ENCODE results near the gene ZNF22.
"Not testable (repeated sequence)": the region's sequence is repeated elsewhere in the genome, so short reads cannot be mapped to it uniquely, and the experiment has no call there.

Gene ZNF22

DNA sequence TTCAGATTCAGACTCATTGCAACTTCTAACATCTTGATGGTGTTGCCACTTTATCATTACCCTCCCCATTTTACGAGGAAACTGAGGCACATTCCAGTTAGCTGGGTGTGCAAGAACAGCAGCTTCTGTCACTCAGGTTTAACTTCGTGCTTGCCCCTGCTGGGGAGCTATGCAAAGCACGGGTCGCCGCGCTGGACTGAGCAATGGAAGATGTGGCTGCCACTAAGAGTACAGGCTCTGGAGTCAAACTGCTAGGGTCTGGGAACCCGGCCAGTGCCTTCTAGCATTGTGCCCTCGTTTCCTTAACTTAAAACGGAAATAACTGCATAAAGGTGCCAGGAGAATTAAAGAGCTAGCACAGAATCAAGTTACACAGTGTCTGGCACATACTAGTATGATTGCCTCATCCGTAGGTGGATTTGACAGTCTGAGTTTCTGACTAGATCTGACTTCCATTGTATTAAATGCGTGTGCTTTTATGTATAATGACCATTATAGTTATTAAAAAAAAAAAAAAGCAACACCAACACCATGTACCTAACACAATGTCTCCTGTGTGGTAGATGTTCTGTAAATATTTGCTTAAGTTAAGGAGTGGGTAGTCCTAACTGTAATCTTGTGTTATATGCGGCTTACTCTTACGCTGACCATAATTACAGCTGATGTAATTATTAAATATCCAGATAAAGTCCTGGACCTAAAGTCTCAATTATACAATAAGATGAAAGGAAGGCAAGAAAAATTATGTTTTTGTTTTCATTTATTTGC lies 842 bp downstream of the ZNF22 start:
- no peak for DNase-seq (ENCODE audit: low read depth)
- H3K4me3 ChIP-seq (ENCODE audit: low read depth, low read length), result peak overlapping the region; percentile 59

DNA sequence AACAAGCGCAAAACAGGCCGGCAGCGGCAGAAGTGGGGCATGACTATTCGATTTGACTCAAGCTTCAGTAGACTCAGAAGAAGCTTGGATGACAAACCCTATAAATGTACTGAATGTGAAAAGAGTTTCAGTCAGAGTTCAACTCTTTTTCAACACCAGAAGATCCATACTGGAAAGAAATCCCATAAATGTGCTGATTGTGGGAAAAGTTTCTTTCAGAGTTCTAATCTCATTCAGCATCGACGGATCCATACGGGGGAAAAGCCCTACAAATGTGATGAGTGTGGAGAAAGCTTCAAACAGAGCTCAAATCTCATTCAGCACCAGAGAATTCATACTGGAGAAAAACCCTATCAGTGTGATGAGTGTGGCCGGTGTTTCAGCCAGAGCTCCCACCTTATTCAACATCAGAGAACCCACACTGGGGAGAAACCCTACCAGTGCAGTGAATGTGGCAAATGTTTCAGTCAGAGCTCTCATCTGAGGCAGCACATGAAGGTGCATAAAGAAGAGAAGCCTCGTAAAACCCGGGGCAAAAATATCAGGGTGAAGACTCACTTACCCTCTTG lies 2.8 kb downstream of the ZNF22 start:
- no peak for DNase-seq (ENCODE audit: low read depth)
- H3K4me3 ChIP-seq (ENCODE audit: low read depth, low read length), result no peak overlapping the region

- H3K4me3 ChIP-seq (ENCODE audit: low read depth, low read length), result no peak overlapping the region
- no peak for DNase-seq (ENCODE audit: low read depth)
These were observed 3.9 kb downstream of the ZNF22 start for GRCh38 chr10:45004661-45005060.

- DNase-seq (ENCODE audit: low read depth), result no peak
- no peak overlapping the region for H3K4me3 ChIP-seq (ENCODE audit: low read depth, low read length)
These were observed 4.6 kb downstream of the ZNF22 start for GRCh38 chr10:45005284-45005683.

- DNase-seq (ENCODE audit: low read depth), result no peak
- no peak overlapping the region for H3K4me3 ChIP-seq (ENCODE audit: low read depth, low read length)
These were observed 5.7 kb downstream of the ZNF22 start for GRCh38 chr10:45006276-45007030.

DNA sequence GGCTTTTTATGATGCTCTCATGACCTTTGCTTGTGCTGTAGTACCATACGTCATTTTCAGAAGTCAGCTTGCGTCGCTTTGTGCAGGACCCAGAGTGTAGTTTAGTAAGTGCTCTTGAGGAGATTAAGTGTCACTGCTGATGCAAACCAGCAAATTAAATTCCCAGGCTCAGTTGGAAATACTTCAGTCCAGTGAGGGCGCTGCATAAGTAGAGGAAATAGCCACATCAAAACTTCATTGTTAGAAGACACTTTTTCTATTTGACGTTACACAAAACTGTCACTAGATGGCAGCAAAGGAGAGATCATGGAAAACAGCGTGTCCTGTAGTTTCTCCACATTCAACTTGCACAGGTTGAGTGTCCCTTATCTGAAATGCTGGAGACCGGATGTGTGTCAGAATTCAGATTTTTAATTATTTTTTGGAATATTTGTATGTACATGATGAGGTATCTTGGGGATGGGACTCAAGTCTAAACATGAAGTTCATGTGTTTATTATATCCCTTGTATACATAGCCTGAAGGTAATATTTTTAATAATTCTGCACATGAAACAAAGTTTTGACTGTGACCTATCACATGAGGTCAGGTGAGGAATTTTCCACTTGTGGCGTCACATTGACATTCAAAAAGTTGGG lies 7.9 kb downstream of the ZNF22 start:
- H3K4me3 ChIP-seq (ENCODE audit: low read depth, low read length), result no peak overlapping the region
- peak; percentile 70 for DNase-seq (ENCODE audit: low read depth)

GRCh38 chr10:45014557-45014956 lies 13.8 kb downstream of the ZNF22 start:
- not testable (repeated sequence) for H3K4me3 ChIP-seq (ENCODE audit: low read depth, low read length); DNase-seq (ENCODE audit: low read depth)

- DNase-seq (ENCODE audit: low read depth), result no peak
- H3K4me3 ChIP-seq (ENCODE audit: low read depth, low read length), result no peak overlapping the region
These were observed 14.9 kb downstream of the ZNF22 start for GRCh38 chr10:45015590-45015989.

- no peak for DNase-seq (ENCODE audit: low read depth)
- no peak overlapping the region for H3K4me3 ChIP-seq (ENCODE audit: low read depth, low read length)
These were observed 22.7 kb downstream of the ZNF22 start for GRCh38 chr10:45023426-45023825.

GRCh38 chr10:45034301-45034700 lies 33.6 kb downstream of the ZNF22 start:
- no peak overlapping the region for H3K4me3 ChIP-seq (ENCODE audit: low read depth, low read length)
- no peak for DNase-seq (ENCODE audit: low read depth)

DNA sequence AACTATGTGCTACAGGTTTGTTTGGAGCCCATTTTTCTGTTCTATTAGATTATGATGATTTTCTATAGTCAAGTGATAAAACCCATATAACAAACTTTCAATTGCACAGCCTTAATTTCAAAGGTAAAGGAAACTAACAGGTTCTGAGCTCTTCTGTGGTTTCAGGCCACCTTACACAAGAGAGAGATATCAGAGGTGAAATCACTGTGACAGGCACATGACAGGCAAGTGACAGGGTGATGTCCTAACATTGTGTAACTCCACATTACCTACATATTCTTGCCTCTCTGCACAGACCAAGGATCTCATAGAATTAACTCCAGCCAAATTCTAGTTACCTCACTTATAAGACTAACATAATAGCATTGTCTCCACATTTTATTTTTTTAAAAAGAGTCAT lies 35.0 kb downstream of the ZNF22 start:
- no peak for DNase-seq (ENCODE audit: low read depth)

GRCh38 chr10:45040921-45041542 lies 40.3 kb downstream of the ZNF22 start:
- no peak for DNase-seq (ENCODE audit: low read depth)
- H3K4me3 ChIP-seq (ENCODE audit: low read depth, low read length), result no peak overlapping the region

More for the DNA sequence above, 35.0 kb downstream of the ZNF22 start:
- H3K4me3 ChIP-seq (ENCODE audit: low read depth, low read length), result no peak overlapping the region

- no peak for DNase-seq (ENCODE audit: low read depth)
- no peak overlapping the region for H3K4me3 ChIP-seq (ENCODE audit: low read depth, low read length)
These were observed 43.6 kb downstream of the ZNF22 start for GRCh38 chr10:45044290-45044689.

GRCh38 chr10:45050551-45051235 lies 50.0 kb downstream of the ZNF22 start:
- no peak overlapping the region for H3K4me3 ChIP-seq (ENCODE audit: low read depth, low read length)
- DNase-seq (ENCODE audit: low read depth), result no peak

- no peak overlapping the region for H3K4me3 ChIP-seq (ENCODE audit: low read depth, low read length)
- no peak for DNase-seq (ENCODE audit: low read depth)
These were observed 52.0 kb downstream of the ZNF22 start for GRCh38 chr10:45052700-45053099.

DNA sequence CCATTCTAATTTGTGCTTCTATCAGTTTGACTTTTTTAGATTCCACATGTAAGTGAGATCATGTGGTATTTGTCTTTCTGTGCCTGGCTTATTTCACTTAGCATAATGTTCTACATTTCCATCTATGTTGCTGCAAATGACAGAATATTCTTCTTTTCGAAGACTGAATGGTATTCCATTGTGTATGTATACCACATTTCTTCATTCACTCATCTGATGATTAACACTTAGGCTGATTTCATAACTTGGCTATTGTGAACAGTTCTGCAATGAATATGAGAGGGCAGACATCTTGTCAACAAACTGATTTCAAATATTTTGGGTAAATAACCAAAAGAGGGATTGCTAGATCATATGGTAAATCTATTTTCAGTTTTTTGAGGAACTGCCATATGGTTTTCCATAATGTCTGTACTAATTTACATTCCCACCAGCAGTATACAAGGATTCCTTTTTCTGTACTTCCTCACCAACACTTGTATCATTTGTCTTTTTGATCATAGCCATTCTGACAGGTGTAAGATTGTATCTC lies 52.9 kb downstream of the ZNF22 start:
- no peak overlapping the region for H3K4me3 ChIP-seq (ENCODE audit: low read depth, low read length)
- DNase-seq (ENCODE audit: low read depth), result no peak
